Duodenal mucosa (tissue), 2 donors: ENCODE measurements around the gene ALKBH3.

Experiments used
- H3K27ac ChIP-seq: one replicate; pipeline ENCODE4 v1.7.0; 2013; ENCODE audit warnings: low read depth, low read length
- H3K27me3 ChIP-seq, 2 donors: one replicate each; pipeline ENCODE4 v1.7.0; 2013; ENCODE audit warnings: low read length in 2 of 2, control low read depth in 1 of 2; ENCODE audit not compliant: insufficient read depth in 2 of 2, control insufficient read depth in 1 of 2
- H3K36me3 ChIP-seq, 2 donors: one replicate each; pipeline ENCODE4 v1.7.0; 2013; ENCODE audit warnings: low read length in 2 of 2, control low read depth in 1 of 2; ENCODE audit not compliant: insufficient read depth in 2 of 2, control insufficient read depth in 1 of 2
- H3K4me1 ChIP-seq, 2 donors: one replicate each; pipeline ENCODE4 v1.7.0; 2013; ENCODE audit warnings: low read length in 2 of 2, control low read depth in 1 of 2; ENCODE audit not compliant: insufficient read depth in 2 of 2, control insufficient read depth in 1 of 2
- H3K4me3 ChIP-seq, 2 donors: one replicate each; pipeline ENCODE4 v1.7.0; 2013; ENCODE audit warnings: low read length in 2 of 2, low read depth in 1 of 2
- H3K9ac ChIP-seq, 2 donors: one replicate each; pipeline ENCODE4 v1.7.0; 2013; ENCODE audit warnings: low read length in 2 of 2, low read depth in 1 of 2
- H3K9me3 ChIP-seq, 2 donors: one replicate each; pipeline ENCODE4 v1.7.0; 2013; ENCODE audit warnings: low read length in 2 of 2, control low read depth in 1 of 2; ENCODE audit not compliant: control insufficient read depth in 1 of 2

ALKBH3 gene

DNA sequence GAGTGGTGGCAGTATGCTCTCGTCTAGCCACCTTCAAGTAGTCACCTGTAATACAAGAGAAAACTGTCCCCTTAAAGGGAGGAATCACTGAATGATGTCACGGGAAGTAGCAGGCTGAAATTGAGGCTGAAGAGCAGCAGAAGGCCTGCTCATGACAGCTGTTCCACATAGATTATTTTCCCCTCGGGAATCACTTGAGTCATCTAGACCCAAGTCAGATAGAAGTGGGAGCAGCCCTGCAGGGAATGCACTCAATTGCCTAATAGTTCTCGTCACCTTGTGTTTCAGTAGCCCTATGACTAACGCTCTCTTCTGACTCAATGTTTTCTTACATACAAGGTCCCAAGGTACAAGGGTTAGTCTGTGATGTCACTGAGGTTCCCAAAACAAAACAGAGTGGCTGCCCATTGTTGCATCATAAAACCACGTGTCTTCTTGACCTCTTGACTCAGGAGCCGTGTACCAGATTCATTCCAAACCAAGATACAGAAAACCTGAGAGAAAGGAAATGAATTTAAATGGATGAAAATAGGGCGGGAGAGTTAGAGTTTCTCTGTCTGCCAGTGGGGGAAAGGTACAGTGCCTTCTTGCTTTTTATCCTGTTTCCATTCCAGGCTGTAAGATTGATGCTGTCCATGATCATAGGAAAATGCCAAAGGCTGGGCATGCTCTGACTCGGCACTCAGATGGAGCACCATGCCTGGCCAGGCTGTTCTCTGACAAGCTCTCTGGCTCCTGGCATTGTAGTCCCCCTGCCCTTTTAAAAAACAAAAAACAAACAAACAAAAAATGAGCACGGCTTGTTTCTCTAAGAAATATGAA, 40.2 kb downstream of the ALKBH3 start:
- Histone ChIP-seq H3K27me3 (no peaks in the 10 kb centered on the region), H3K4me3 (no peak overlapping the region), H3K4me1 (peaks cover 17 to 21% of the 10 kb centered on the region in 2 donors), H3K27ac (peak overlapping the region; percentile 51), H3K9ac (no peak overlapping the region), H3K36me3 (peaks cover 4 to 58% of the 10 kb centered on the region in 2 donors), H3K9me3 (no peaks in the 10 kb centered on the region)

DNA sequence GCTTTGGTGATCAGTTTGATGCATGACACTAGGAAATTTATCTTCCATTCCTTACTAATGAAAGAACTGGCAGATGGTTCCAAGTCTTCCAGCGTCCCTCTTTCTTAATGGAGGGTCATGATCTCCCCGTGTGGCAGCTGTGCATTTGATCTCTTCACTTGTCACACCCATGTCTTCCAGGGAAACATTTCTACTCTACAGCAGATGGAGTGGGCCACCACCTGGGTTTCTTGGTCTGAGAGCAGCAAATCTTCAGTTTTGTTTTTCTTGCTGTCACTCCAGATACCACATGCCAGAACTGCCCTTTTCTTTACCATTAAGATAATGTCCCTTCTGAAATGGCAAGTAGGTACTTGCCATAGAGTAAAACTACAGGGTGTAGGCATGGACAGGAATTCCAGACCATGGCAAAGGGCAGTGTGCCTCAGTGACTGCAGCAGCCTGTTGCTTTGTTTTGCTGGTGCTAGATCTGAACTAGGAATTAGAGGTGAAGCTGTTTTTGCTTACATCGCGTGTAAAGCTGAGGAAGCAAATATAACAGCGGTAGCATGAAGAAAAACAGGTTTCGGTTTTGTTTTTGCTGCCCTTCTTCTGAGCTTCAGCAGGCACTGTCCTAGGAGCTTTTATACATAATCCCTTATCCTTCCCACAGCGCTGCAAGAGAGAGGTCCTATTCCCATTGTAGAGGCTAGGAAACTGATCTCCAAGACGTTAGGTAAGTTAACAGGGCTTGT, 41.1 kb downstream of the ALKBH3 start:
- H3K9ac ChIP-seq: no peak overlapping the region
- H3K36me3 ChIP-seq: peaks cover 4 to 51% of the 10 kb centered on the region in 2 donors
- peak overlapping the region; percentile 65 for H3K27ac ChIP-seq
- peak overlapping the region in 1 of 2 donors; percentile 43 for H3K4me3 ChIP-seq
- H3K4me1 ChIP-seq: peaks cover 17 to 21% of the 10 kb centered on the region in 2 donors
- H3K27me3 ChIP-seq: no peaks in the 10 kb centered on the region
- no peaks in the 10 kb centered on the region for H3K9me3 ChIP-seq

DNA sequence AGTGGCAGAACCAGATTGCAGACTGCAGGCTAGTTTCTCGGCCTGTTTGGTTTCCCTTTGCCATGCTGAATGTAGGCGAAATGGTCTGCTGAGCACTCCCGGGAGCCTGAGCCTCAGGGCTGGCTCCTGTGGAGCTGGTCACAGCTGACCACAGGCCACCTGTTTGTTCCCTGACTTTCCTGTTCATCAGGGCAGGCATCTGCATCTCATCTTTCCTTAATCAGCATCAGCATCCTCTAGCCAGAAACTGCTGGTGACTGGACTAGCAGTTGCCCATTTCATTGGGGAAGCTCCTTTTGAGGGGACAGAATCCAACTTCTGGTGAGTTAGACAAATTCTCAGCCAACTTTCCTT, 41.6 kb downstream of the ALKBH3 start:
- H3K36me3 ChIP-seq: peaks cover 4 to 46% of the 10 kb centered on the region in 2 donors
- peak overlapping the region; percentile 65 for H3K27ac ChIP-seq
- H3K27me3 ChIP-seq: no peaks in the 10 kb centered on the region
- H3K4me3 ChIP-seq: peak overlapping the region in 1 of 2 donors; percentile 43
- no peaks in the 10 kb centered on the region for H3K9me3 ChIP-seq
- peaks cover 13 to 21% of the 10 kb centered on the region in 2 donors for H3K4me1 ChIP-seq
- no peak overlapping the region for H3K9ac ChIP-seq

DNA sequence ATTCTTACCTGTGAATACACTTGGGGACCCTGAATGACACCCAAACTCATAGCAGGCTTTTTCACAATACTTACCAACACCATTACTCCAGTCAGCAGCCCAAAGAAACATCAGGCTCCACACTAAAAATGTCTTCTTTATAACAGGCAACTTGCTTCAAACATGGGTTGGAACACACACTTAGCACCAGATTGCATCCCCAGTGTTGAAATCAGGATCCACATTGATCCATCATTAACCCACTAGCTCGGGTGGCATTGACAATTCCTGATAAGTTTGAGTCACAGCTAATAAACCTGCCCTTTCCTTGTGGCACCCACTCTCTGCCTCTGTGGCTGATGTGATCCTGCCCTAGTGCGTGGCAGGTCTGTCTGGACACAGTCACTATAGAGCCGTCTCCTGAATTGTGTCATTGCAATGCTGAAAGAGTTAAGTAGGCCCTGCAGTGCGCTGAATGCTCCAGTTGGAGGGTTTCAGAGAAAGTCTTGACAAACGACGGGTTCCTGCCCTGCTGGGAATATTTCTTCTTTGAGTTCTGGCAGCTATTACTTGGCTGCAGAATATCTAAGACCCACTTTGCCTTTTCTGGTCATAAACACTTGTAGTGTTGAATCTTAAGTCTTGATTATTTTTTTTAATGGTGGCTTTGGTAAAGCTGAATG, 42.2 kb downstream of the ALKBH3 start:
- peaks cover 4 to 42% of the 10 kb centered on the region in 2 donors for H3K36me3 ChIP-seq
- no peak overlapping the region for H3K9ac ChIP-seq
- H3K4me1 ChIP-seq: peaks cover 12 to 21% of the 10 kb centered on the region in 2 donors
- H3K9me3 ChIP-seq: no peaks in the 10 kb centered on the region
- H3K4me3 ChIP-seq: no peak overlapping the region
- peak overlapping the region; percentile 41 for H3K27ac ChIP-seq
- no peaks in the 10 kb centered on the region for H3K27me3 ChIP-seq

DNA sequence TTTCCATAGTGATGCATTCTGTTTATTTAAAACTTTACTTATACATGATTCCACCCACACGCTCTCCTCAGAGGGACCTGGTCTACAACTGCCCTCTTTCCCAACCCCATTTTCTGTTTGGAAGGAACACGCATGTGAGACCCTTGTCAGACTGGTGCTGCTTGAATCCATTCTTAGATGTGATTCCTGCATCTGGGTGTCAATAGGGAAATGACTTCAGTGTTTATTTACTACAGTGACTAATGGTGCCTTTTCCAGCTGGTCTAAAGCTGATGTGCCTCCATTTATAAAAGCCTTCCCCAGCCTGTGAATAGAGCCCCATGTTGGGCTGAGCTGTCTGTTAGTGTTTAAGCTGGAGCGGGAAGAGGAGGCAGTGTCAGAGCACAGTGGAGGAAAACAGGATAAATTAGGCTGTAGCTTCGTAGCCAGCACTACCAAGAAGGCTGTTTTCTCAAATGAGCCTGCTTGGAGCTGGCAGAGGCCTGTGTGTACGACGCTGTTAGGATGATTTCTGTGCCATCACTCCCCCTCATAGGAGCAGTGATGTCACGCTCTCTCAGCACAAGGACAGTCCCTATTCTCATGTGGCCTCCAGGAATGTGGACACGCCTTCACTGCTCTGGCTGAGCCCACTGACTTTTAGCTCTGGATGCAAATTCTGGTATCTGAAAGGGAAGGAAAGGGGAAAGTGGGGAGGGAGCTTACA, 42.9 kb downstream of the ALKBH3 start:
- Histone ChIP-seq H3K27me3 (no peaks in the 10 kb centered on the region), H3K36me3 (peaks cover 4 to 36% of the 10 kb centered on the region in 2 donors), H3K4me1 (peaks cover 12 to 21% of the 10 kb centered on the region in 2 donors), H3K27ac (peak overlapping the region; percentile 70), H3K9me3 (no peaks in the 10 kb centered on the region), H3K9ac (no peak overlapping the region), H3K4me3 (no peak overlapping the region)

DNA sequence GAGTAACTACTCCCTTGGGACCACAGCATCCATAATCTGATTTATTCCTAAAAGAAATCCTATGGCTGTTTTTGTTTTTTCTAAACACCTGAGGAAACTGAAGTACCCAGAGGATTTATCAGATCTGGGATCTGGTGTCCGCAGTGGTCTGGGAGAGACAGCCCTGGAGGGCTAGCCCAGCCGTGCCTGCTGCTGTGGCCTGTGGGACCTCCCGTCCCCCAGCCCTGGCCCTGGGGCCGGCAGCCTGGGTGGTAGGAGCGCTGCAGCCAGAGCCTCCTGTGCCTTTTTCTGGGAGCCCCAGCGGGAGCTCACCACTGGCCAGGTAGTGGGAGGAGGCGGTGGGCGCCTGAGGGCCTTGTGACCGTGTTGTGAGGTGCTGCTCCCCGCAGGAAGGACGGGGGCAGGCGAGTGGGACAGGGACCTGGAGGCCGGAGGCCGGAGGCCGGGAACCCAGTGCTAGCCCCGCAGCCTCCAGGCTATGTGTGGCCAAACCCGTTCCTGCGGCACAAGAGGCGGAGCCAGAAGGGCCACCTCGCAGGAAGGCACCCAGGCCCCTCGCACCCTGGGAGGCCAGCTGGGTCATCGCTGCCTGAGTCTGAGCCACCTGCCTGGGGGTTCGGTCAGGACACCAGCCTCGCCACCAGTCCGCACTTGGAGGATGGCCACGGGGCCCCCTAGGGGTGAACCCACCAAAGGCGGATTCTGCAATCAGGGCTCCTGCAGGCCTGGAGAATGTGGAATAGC, 43.7 kb downstream of the ALKBH3 start:
- H3K9me3 ChIP-seq: no peaks in the 10 kb centered on the region
- peak overlapping the region; percentile 70 for H3K27ac ChIP-seq
- no peak overlapping the region for H3K4me3 ChIP-seq
- H3K36me3 ChIP-seq: peaks cover 4 to 29% of the 10 kb centered on the region in 2 donors
- H3K4me1 ChIP-seq: peaks cover 12 to 17% of the 10 kb centered on the region in 2 donors
- no peak overlapping the region for H3K9ac ChIP-seq
- H3K27me3 ChIP-seq: no peaks in the 10 kb centered on the region

DNA sequence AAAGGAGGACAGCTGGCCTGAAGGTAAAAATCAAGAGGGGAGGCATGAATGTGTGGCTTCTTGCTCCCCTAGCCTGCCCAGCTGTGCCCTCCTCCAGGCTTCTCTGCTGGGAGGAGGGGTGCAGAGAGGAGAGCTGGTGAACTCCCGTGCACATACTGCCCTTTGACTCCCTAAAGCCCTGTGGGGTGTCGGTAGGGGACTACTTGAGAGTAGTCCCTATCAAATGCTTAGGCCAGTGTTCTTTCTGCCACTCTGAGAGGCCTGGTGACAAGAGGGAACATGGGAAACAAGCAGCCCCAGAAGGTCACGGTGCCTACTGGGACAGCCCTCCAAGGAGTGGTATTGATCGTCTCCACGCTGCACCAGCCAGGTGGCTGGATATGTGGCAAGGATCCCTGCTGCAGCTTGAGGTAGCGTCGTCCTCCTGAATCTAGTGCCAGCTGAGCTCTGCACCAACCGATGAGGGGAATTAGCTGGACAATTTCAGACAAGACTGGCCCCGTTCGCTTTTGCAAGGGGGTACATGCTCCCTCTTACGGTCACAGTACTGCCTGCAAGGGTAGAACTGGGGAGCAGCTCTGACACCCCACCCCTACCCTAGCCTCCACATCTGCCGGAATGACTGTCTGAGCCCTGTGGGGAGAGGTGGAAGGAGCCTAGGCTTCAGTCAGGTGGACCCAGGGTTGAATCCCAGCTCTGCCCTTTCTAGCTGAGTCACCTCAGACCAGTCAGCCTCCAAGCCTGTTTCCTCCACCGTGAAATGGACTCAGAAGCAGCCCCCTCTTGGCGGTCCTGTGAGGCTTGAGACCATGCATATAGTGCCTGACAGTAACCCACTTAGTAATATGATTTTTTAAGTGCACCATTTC, 44.7 kb downstream of the ALKBH3 start:
- no peak overlapping the region for H3K9ac ChIP-seq

DNA sequence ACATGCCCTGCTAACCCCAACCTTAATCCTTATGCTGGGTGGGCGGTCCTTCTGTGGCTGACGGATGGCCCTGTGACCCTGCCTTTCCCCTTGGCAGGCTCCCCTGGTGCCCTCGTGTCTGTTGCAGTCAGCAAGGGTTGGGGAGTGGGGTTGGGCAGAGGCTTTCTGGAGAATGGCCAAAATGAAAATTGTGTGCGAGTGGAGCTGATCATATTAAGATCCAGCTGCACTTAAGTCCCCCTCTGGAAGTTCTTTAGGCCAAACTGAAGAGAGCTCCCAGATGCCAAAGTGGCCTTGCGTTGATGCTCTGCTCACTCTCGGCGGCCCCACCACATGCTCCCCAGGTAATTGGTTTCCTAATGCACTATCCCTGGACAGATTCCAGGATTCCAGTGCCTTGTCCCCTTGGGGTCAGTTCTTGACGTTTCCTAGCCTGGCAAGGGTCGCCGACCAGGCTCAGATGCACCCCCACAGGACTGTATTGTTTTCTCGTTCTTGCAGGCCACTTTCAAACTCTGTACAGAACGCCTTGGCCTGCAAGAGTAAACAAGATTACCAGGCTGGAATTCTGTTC, 45.4 kb downstream of the ALKBH3 start:
- Histone ChIP-seq H3K36me3 (peaks cover 4 to 14% of the 10 kb centered on the region in 2 donors), H3K9me3 (no peaks in the 10 kb centered on the region), H3K4me1 (peaks cover 17% of the 10 kb centered on the region in 2 donors), H3K27ac (no peak overlapping the region), H3K4me3 (no peak overlapping the region), H3K27me3 (no peaks in the 10 kb centered on the region), H3K9ac (no peak overlapping the region)

More for the DNA sequence above, 44.7 kb downstream of the ALKBH3 start:
- Histone ChIP-seq H3K27me3 (no peaks in the 10 kb centered on the region), H3K4me3 (no peak overlapping the region), H3K27ac (peak overlapping the region; percentile 43), H3K9me3 (no peaks in the 10 kb centered on the region), H3K36me3 (peaks cover 4 to 20% of the 10 kb centered on the region in 2 donors), H3K4me1 (peaks cover 12 to 17% of the 10 kb centered on the region in 2 donors)
